ENCODE results near the gene ITGAE.

The ITGAE gene

DNA sequence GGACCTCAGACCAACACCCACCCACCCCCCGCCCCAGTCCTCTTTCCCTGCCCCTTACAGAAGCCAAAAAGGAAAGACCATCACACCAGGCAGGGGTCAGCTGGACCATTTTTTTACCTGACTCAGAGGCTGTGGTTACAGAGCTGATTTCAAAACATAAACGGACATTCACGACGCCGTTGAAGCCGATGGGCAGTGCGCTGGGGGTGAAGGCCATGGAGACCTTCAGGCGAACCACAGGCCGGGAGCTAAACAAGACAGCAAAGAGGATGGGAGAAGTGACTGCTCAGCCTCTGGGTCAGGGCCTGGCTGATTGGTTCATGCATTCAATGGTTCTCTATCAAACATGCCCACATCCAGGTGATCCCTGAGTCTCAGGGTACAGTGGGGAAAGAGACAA is 53.2 kb downstream of the ITGAE start:
- H3K79me2 ChIP-seq (ENCODE audit: low read length) = no peaks in the 10 kb centered on the region
- TF ChIP-seq CTCF (IDR thresholded peaks at IDR 0.05; ENCODE audit: low read length) = no peak
- TF ChIP-seq EZH2 (optimal IDR thresholded peaks at IDR 0.05; ENCODE audit: low read depth, low read length) = no peak
- no peak for TF ChIP-seq EZH2phosphoT487 (IDR thresholded peaks at IDR 0.05; ENCODE audit: low read length)
- no peaks in the 10 kb centered on the region for H3K27me3 ChIP-seq (replicated peaks; ENCODE audit: insufficient read depth, low read length)
- no peak overlapping the region for H3K27ac ChIP-seq (ENCODE audit: low read length)
- H3K4me3 ChIP-seq (ENCODE audit: low read length) = no peak overlapping the region
- H3K36me3 ChIP-seq (replicated peaks; ENCODE audit: insufficient read depth, low read length) = no peaks in the 10 kb centered on the region
- no peak overlapping the region for H3K4me2 ChIP-seq (ENCODE audit: low read depth, low read length)
- H3F3A ChIP-seq (ENCODE audit: insufficient read depth, low read length) = no peaks in the 10 kb centered on the region
- H3K4me1 ChIP-seq (ENCODE audit: low read length) = peaks cover 4% of the 10 kb centered on the region; the same call in 1 of the 2 replicates
- DNase-seq = no peak
- H3K9me2 ChIP-seq (replicated peaks; ENCODE audit: insufficient read depth, low read length) = no peaks in the 10 kb centered on the region
- no peaks in the 10 kb centered on the region for H4K20me1 ChIP-seq (ENCODE audit: insufficient read depth, low read length)
- no peak overlapping the region for H3K9ac ChIP-seq (ENCODE audit: low read length)
- H2AFZ ChIP-seq (ENCODE audit: low read length) = no peak overlapping the region
- no peaks in the 10 kb centered on the region for H3K9me3 ChIP-seq (replicated peaks; ENCODE audit: insufficient read depth, low read length)

DNA sequence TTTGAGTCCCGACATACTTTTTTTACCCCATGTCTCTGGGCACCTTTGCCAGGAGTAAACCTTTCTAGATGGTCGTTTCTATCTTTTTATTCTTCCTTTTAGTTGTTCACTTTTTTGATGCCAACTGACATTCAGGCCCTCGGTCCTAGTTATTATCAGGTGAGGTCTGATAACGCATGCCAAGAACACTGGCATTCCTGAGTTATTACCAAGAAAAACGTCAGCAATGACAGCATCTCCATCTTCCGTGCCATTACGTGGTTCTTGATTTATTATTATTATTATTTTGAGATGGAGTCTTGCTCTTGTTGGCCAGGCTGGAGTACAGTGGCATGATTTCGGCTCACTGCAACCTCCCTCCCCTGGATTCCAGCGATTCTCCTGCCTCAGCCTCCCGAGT is 55.9 kb downstream of the ITGAE start:
- no peak overlapping the region for H3K9ac ChIP-seq (ENCODE audit: low read length)
- no peak overlapping the region for H3K27ac ChIP-seq (ENCODE audit: low read length)
- no peaks in the 10 kb centered on the region for H3K36me3 ChIP-seq (replicated peaks; ENCODE audit: insufficient read depth, low read length)
- H4K20me1 ChIP-seq (ENCODE audit: insufficient read depth, low read length) = no peaks in the 10 kb centered on the region
- TF ChIP-seq CTCF (IDR thresholded peaks at IDR 0.05; ENCODE audit: low read length) (no peak), EZH2 (optimal IDR thresholded peaks at IDR 0.05; ENCODE audit: low read depth, low read length) (no peak)
- no peaks in the 10 kb centered on the region for H3K27me3 ChIP-seq (replicated peaks; ENCODE audit: insufficient read depth, low read length)
- no peaks in the 10 kb centered on the region for H3K4me1 ChIP-seq (ENCODE audit: low read length)
- no peak overlapping the region for H3K4me2 ChIP-seq (ENCODE audit: low read depth, low read length)
- no peak overlapping the region for H2AFZ ChIP-seq (ENCODE audit: low read length)
- no peaks in the 10 kb centered on the region for H3F3A ChIP-seq (ENCODE audit: insufficient read depth, low read length)
- no peaks in the 10 kb centered on the region for H3K79me2 ChIP-seq (ENCODE audit: low read length)
- no peak for DNase-seq
- no peaks in the 10 kb centered on the region for H3K9me3 ChIP-seq (replicated peaks; ENCODE audit: insufficient read depth, low read length)
- H3K4me3 ChIP-seq (ENCODE audit: low read length) = no peak overlapping the region
- H3K9me2 ChIP-seq (replicated peaks; ENCODE audit: insufficient read depth, low read length) = no peaks in the 10 kb centered on the region

DNA sequence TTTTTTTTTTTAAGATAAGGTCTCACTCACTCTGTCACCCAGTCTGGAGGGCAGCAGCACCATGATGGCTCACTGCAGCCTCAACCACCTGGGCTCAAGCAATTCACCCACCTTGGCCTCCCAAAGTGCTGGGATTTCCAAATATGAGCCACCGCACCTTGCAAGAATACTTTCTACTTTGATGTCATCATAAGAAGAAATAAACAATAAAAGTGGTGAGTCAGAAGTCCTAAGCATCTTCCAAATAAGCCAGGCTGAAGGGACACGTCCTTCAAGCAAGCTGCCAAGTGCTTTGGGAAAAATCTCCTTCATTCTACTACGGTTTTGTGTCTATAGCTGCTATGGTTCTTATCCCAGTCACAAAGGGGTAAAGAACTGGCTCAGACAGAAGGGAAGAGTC is 57.0 kb downstream of the ITGAE start:
- Histone ChIP-seq H3K9ac (ENCODE audit: low read length) (no peak overlapping the region), H2AFZ (ENCODE audit: low read length) (no peak overlapping the region), H3K9me3 (replicated peaks; ENCODE audit: insufficient read depth, low read length) (no peaks in the 10 kb centered on the region), H3K27me3 (replicated peaks; ENCODE audit: insufficient read depth, low read length) (no peaks in the 10 kb centered on the region), H3K36me3 (replicated peaks; ENCODE audit: insufficient read depth, low read length) (no peaks in the 10 kb centered on the region), H3K9me2 (replicated peaks; ENCODE audit: insufficient read depth, low read length) (no peaks in the 10 kb centered on the region), H3K4me2 (ENCODE audit: low read depth, low read length) (no peak overlapping the region), H4K20me1 (ENCODE audit: insufficient read depth, low read length) (no peaks in the 10 kb centered on the region), H3F3A (ENCODE audit: insufficient read depth, low read length) (no peaks in the 10 kb centered on the region), H3K4me1 (ENCODE audit: low read length) (no peaks in the 10 kb centered on the region), H3K4me3 (ENCODE audit: low read length) (no peak overlapping the region), H3K27ac (ENCODE audit: low read length) (no peak overlapping the region), H3K79me2 (ENCODE audit: low read length) (no peaks in the 10 kb centered on the region)
- no peak for DNase-seq
- no peak for TF ChIP-seq EZH2 (optimal IDR thresholded peaks at IDR 0.05; ENCODE audit: low read depth, low read length)
- TF ChIP-seq CTCF (IDR thresholded peaks at IDR 0.05; ENCODE audit: low read length) = no peak
- no peak for TF ChIP-seq EZH2phosphoT487 (IDR thresholded peaks at IDR 0.05; ENCODE audit: low read length)
